B cell (primary cell): ENCODE measurements around the gene PPP2R5C. TPM values are rescaled to one million over a fixed set of nuclear protein-coding genes. Genes with fewer than 3 reads are reported as not detected.
A peak's percentile ranks its signal among the peaks of the same experiment; 100 is the strongest.

ENCODE experiments used
- ATAC-seq: fragments of 200-7000 bp; cut with Tn5 transposase; one replicate; pipeline ENCODE4 v1.10.0; 2021; ENCODE audit warnings: low read depth, mild to moderate bottlenecking, moderate number of reproducible peaks, moderate library complexity
- CTCF ChIA-PET: fragments of 350-600 bp; sonication (Branson Sonifier 250); formaldehyde crosslinking; loops from one replicate; lab custom pipeline; 2021; ENCODE audit warnings: antibody characterized with exemption, inconsistent platforms; lab: Charles Lee
- POLR2A ChIA-PET: fragments of 350-600 bp; sonication (Branson Sonifier 250); formaldehyde crosslinking; loops from one replicate; lab custom pipeline; 2021; ENCODE audit warnings: antibody characterized with exemption; lab: Charles Lee
- DNase-seq: peaks from one replicate; pipeline ENCODE4 v3.0.0; 2013
- H2AFZ ChIP-seq: 2 replicates; pipeline ENCODE4 v1.6.1; 2012; ENCODE audit warnings: mild to moderate bottlenecking, low read depth, low read length; ENCODE audit not compliant: insufficient read depth, poor library complexity, severe bottlenecking
- H3K27ac ChIP-seq, 2 donors: 1 replicate in 1 of 2; 2 replicates in 1 of 2; pipeline ENCODE4 v1.5.1; 2012 to 2013; ENCODE audit warnings: low read length in 2 of 2, mild to moderate bottlenecking in 2 of 2, moderate library complexity in 1 of 2
- H3K27me3 ChIP-seq, 4 experiments: fragments of 200-600 bp in 1 of 4; sonication (generic) in 1 of 4; replicated peaks in 1 of 4; 1 replicate in 2 of 4; 2 replicates in 2 of 4; pipeline versions ENCODE4 v1.6.1 to v1.7.0; 2013 to 2016; ENCODE audit warnings: low read length in 3 of 4, mild to moderate bottlenecking in 2 of 4, mixed read lengths in 1 of 4, moderate library complexity in 1 of 4; ENCODE audit not compliant: insufficient read depth in 4 of 4, control insufficient read depth in 3 of 4; ENCODE audit errors: control extremely low read depth in 1 of 4
- H3K36me3 ChIP-seq, 2 experiments: replicated peaks in 1 of 2; 1 replicate in 1 of 2; 2 replicates in 1 of 2; pipeline versions ENCODE4 v1.6.1 to v1.7.1; 2013; ENCODE audit warnings: low read length in 1 of 2; ENCODE audit not compliant: insufficient read depth in 2 of 2, control insufficient read depth in 1 of 2; ENCODE audit errors: control extremely low read depth in 1 of 2, extremely low read depth in 1 of 2
- H3K4me1 ChIP-seq, 2 donors: fragments of 200-600 bp in 1 of 2; sonication (generic) in 1 of 2; 1 replicate in 1 of 2; 2 replicates in 1 of 2; pipeline versions ENCODE4 v1.5.1 to v1.6.1; 2013 to 2017; ENCODE audit warnings: low read length in 2 of 2; ENCODE audit not compliant: control insufficient read depth in 2 of 2, insufficient read depth in 2 of 2
- H3K4me2 ChIP-seq: replicated peaks from 2 replicates; pipeline ENCODE3; 2012; ENCODE audit warnings: mild to moderate bottlenecking, low read depth, low read length; ENCODE audit not compliant: poor library complexity, severe bottlenecking
- H3K4me3 ChIP-seq, 5 experiments: fragments of 200-600 bp in 1 of 5; sonication (generic) in 1 of 5; 1 replicate in 3 of 5; 2 replicates in 2 of 5; pipeline versions ENCODE4 v1.5.1 to v1.7.0; 2011 to 2016; ENCODE audit warnings: low read length in 4 of 5, mild to moderate bottlenecking in 4 of 5, low read depth in 2 of 5, control low read depth in 1 of 5, moderate library complexity in 1 of 5; ENCODE audit not compliant: insufficient read depth in 1 of 5; ENCODE audit errors: control extremely low read depth in 1 of 5, extremely low read depth in 1 of 5
- H3K79me2 ChIP-seq: fragments of 200-600 bp; sonication (generic); one replicate; pipeline ENCODE4 v1.6.0; 2016; ENCODE audit warnings: low read length; ENCODE audit not compliant: control insufficient read depth, insufficient read depth
- H3K9ac ChIP-seq: fragments of 200-600 bp; sonication (generic); 2 replicates; pipeline ENCODE4 v1.6.1; 2017; ENCODE audit warnings: mild to moderate bottlenecking, low read length, moderate library complexity
- H3K9me3 ChIP-seq, 3 donors: one replicate each; pipeline versions ENCODE4 v1.6.1 to v1.7.1; 2013; ENCODE audit warnings: low read length in 2 of 3; ENCODE audit not compliant: control insufficient read depth in 2 of 3, insufficient read depth in 1 of 3; ENCODE audit errors: control extremely low read depth in 1 of 3
- H4K20me1 ChIP-seq: 2 replicates; pipeline ENCODE4 v1.6.0; 2012; ENCODE audit warnings: mild to moderate bottlenecking, low read length; ENCODE audit not compliant: insufficient read depth, control insufficient read depth, poor library complexity, severe bottlenecking
- H3K27ac Mint-ChIP-seq: one replicate; pipeline ENCODE4 v1.8.0; 2021; ENCODE audit warnings: mixed read lengths
- H3K27me3 Mint-ChIP-seq: one replicate; pipeline ENCODE4 v1.8.0; 2021; ENCODE audit warnings: mixed read lengths
- H3K4me1 Mint-ChIP-seq: one replicate; pipeline ENCODE4 v1.8.0; 2021; ENCODE audit warnings: mixed read lengths
- H3K4me3 Mint-ChIP-seq: one replicate; pipeline ENCODE4 v1.8.0; 2021; ENCODE audit warnings: mixed read lengths
- H3K9me3 Mint-ChIP-seq: one replicate; pipeline ENCODE4 v1.8.0; 2022; ENCODE audit warnings: mixed read lengths; ENCODE audit not compliant: insufficient read depth
- CTCF ChIP-seq: fragments of 200-600 bp; IDR thresholded peaks from one replicate; pipeline ENCODE4 v1.8.0; 2022; ENCODE audit warnings: antibody characterized with exemption, mild to moderate bottlenecking
- EZH2 ChIP-seq: IDR thresholded peaks from 2 replicates; pipeline ENCODE4 v1.6.1; 2012; ENCODE audit warnings: borderline replicate concordance, low read depth, mild to moderate bottlenecking, moderate library complexity, low read length; ENCODE audit not compliant: insufficient read depth, poor library complexity, severe bottlenecking
- WGBS: methylation state at CpG from one replicate; pipeline ENCODE4 v1.1.5; 2013; ENCODE audit warnings: missing lambda C conversion rate; ENCODE audit not compliant: insufficient coverage; 5-methylcytosine and 5-hydroxymethylcytosine counted together
- intact Hi-C: fragments of 100-400 bp; cut with micrococcal nuclease; formaldehyde crosslinking; loops from one replicate; pipeline ENCODE4 v1.10.0; 2022
- polyA plus RNA-seq: library from polyadenylated mRNA; depleted of rRNA; stranded (reverse); fragments of >200 nt; gene quantifications from 2 replicates; pipeline ENCODE4 v1.2.3, GENCODE V29; 2012
- total RNA-seq, 2 donors: library from RNA; stranded (reverse); fragments of 120-200 nt in 1 of 2; gene quantifications; 1 replicate in 1 of 2; 2 replicates in 1 of 2; pipeline versions ENCODE4 v1.2.3 to v1.2.4, GENCODE V29; 2013 to 2022

Gene PPP2R5C
- total and polyA plus RNA-seq, 2 donors (not counting 1 experiment from before 2014, with no cell fraction given), result 91.7 to 330 TPM

- Histone ChIP-seq H4K20me1 (peaks cover 31% of the 10 kb centered on the region), H3K9me3 (peaks cover 0 to 3% (median 0%) of the 10 kb centered on the region in 3 donors), H3K27me3 (peaks cover 0 to 5% (median 2%) of the 10 kb centered on the region in 4 experiments), H3K4me1 (peaks cover 18 to 25% of the 10 kb centered on the region in 2 donors), H3K36me3 (peaks cover 0 to 3% of the 10 kb centered on the region in 2 experiments), H3K27ac (no peak overlapping the region), H3K9ac (peak overlapping the region; percentile 66), H2AFZ (peak overlapping the region; percentile 58), H3K79me2 (peaks cover 64% of the 10 kb centered on the region), H3K4me2 (peak overlapping the region; percentile 98), H3K4me3 (peak overlapping the region in 4 of 5 experiments; percentile 35 to 67 (median 60))
- Mint-ChIP-seq H3K9me3 (no peaks in the 10 kb centered on the region), H3K27me3 (no peaks in the 10 kb centered on the region), H3K27ac (peak overlapping the region; percentile 15), H3K4me3 (peak overlapping the region; percentile 79), H3K4me1 (peaks cover 39% of the 10 kb centered on the region)
- ChIA-PET POLR2A (interaction anchor here (0.9 kb wide), 1 partner anchor 30 kb away, joined by 5 read pairs; no protein-coding TSS in a partner anchor), CTCF (interaction anchor here (0.9 to 1.6 kb wide), 2 partner anchors 10 to 42 kb away, joined by 3 to 8 read pairs; no protein-coding TSS in a partner anchor)
- under 1% methylated on average over 67 of the region's 67 CpGs for WGBS
- ATAC-seq (peak; percentile 58), DNase-seq (peak; percentile 46)
- TF ChIP-seq EZH2 (no peak), CTCF (no peak)
- intact Hi-C loops, result loop anchor here (2.0 kb wide), 1 partner anchor 29 kb away; no protein-coding TSS in a partner anchor
Observed at GRCh38 chr14:101781240-101782061, 19.9 kb downstream of the PPP2R5C start.
